HEK293 (cell line): ENCODE results near the gene MCTP1.

Experiments used
- CTCF ChIA-PET: fragments of 350-600 bp; formaldehyde crosslinking; extraction: SDS; loops from one replicate; lab custom pipeline; 2021; ENCODE audit warnings: antibody characterized with exemption; lab: Yijun Ruan, JAX
- POLR2A ChIA-PET: fragments of 300-600 bp; formaldehyde crosslinking; extraction: SDS; loops from one replicate; lab custom pipeline; 2020; ENCODE audit warnings: antibody characterized with exemption, inconsistent platforms; lab: Yijun Ruan, JAX
- H3K27ac ChIP-seq: fragments of 200-500 bp; sonication (Bioruptor generic); 2 replicates; pipeline ENCODE4 v1.5.1; 2014; ENCODE audit warnings: low read depth, low read length, control low read depth, inconsistent platforms; ENCODE audit errors: extremely low read depth
- H3K36me3 ChIP-seq, 2 experiments: fragments of 200-500 bp in 1 of 2; sonication (Bioruptor generic) in 1 of 2; 1 replicate in 1 of 2; 2 replicates in 1 of 2; pipeline ENCODE4 v1.5.1; 2014 to 2017; ENCODE audit warnings: inconsistent platforms in 2 of 2, low read length in 2 of 2; ENCODE audit not compliant: control insufficient read depth in 2 of 2, insufficient read depth in 1 of 2
- H3K4me1 ChIP-seq: fragments of 200-500 bp; sonication (Bioruptor generic); 2 replicates; pipeline ENCODE4 v1.5.1; 2014; ENCODE audit warnings: mild to moderate bottlenecking, low read length, inconsistent platforms; ENCODE audit not compliant: control insufficient read depth, insufficient read depth
- H3K4me3 ChIP-seq: 2 replicates; pipeline ENCODE4 v1.5.1; 2011; ENCODE audit warnings: low read depth, mild to moderate bottlenecking, control low read depth, low read length, moderate library complexity
- H3K9me3 ChIP-seq: fragments of 200-500 bp; sonication (Bioruptor generic); 2 replicates; pipeline ENCODE4 v1.5.1; 2014; ENCODE audit warnings: low read depth, low read length, inconsistent platforms; ENCODE audit not compliant: control insufficient read depth, insufficient read depth
- BCL11B ChIP-seq: fragments of 450-650 bp; formaldehyde crosslinking; IDR thresholded peaks from 2 replicates; pipeline ENCODE4 v1.5.1; 2016; ENCODE audit warnings: low read depth, missing biosample characterization, missing genetic modification characterization
- GFI1B ChIP-seq: fragments of 450-650 bp; formaldehyde crosslinking; IDR thresholded peaks from 2 replicates; pipeline ENCODE4 v1.5.1; 2016; ENCODE audit warnings: missing biosample characterization, missing genetic modification characterization
- KLF1 ChIP-seq: fragments of 450-650 bp; formaldehyde crosslinking; IDR thresholded peaks from 2 replicates; pipeline ENCODE4 v1.5.1; 2016; ENCODE audit warnings: missing biosample characterization, missing genetic modification characterization
- KLF8 ChIP-seq: fragments of 450-650 bp; formaldehyde crosslinking; IDR thresholded peaks from 2 replicates; pipeline ENCODE4 v1.5.1; 2016; ENCODE audit warnings: missing biosample characterization, missing genetic modification characterization
- OSR2 ChIP-seq: fragments of 450-650 bp; formaldehyde crosslinking; IDR thresholded peaks from 2 replicates; pipeline ENCODE4 v1.5.1; 2016; ENCODE audit warnings: missing biosample characterization, missing genetic modification characterization
- TSHZ1 ChIP-seq: fragments of 450-650 bp; formaldehyde crosslinking; IDR thresholded peaks from 2 replicates; pipeline ENCODE4 v1.5.1; 2016; ENCODE audit warnings: missing biosample characterization, missing genetic modification characterization, borderline replicate concordance
- ZBTB10 ChIP-seq: fragments of 450-650 bp; formaldehyde crosslinking; IDR thresholded peaks from 2 replicates; pipeline ENCODE4 v1.5.1; 2016; ENCODE audit warnings: missing biosample characterization, missing genetic modification characterization
- ZNF140 ChIP-seq: fragments of 450-650 bp; formaldehyde crosslinking; IDR thresholded peaks from 2 replicates; pipeline ENCODE4 v1.5.1; 2016; ENCODE audit warnings: missing biosample characterization, missing genetic modification characterization
- ZNF433 ChIP-seq: fragments of 450-650 bp; formaldehyde crosslinking; IDR thresholded peaks from 2 replicates; pipeline ENCODE4 v1.5.1; 2016; ENCODE audit warnings: missing biosample characterization, missing genetic modification characterization, low read depth
- ZNF677 ChIP-seq: fragments of 450-650 bp; IDR thresholded peaks from 2 replicates; pipeline ENCODE4 v1.5.0; 2018; ENCODE audit warnings: missing biosample characterization, mild to moderate bottlenecking, missing genetic modification characterization, moderate library complexity
- ZNF701 ChIP-seq: fragments of 450-650 bp; formaldehyde crosslinking; IDR thresholded peaks from 2 replicates; pipeline ENCODE4 v1.5.1; 2016; ENCODE audit warnings: missing biosample characterization, missing genetic modification characterization
- ZNF768 ChIP-seq: fragments of 450-650 bp; formaldehyde crosslinking; IDR thresholded peaks from 2 replicates; pipeline ENCODE4 v1.5.1; 2018; ENCODE audit warnings: missing biosample characterization, mild to moderate bottlenecking, missing genetic modification characterization
- TF ChIP-seq, protein P1 (sequence below): fragments of 450-650 bp; formaldehyde crosslinking; IDR thresholded peaks from 2 replicates; pipeline ENCODE4 v1.5.1; 2017; ENCODE audit warnings: missing biosample characterization, mild to moderate bottlenecking, missing genetic modification characterization, moderate library complexity
- TF ChIP-seq, protein P2 (sequence below): fragments of 450-650 bp; formaldehyde crosslinking; IDR thresholded peaks from 2 replicates; pipeline ENCODE4 v1.5.1; 2016; ENCODE audit warnings: missing biosample characterization, missing genetic modification characterization, low read depth
- TF ChIP-seq, protein P3 (sequence below): fragments of 450-650 bp; formaldehyde crosslinking; conservative IDR thresholded peaks from 2 replicates; pipeline ENCODE4 v1.5.1; 2016; ENCODE audit warnings: low read depth, missing biosample characterization, missing genetic modification characterization

Gene MCTP1

DNA sequence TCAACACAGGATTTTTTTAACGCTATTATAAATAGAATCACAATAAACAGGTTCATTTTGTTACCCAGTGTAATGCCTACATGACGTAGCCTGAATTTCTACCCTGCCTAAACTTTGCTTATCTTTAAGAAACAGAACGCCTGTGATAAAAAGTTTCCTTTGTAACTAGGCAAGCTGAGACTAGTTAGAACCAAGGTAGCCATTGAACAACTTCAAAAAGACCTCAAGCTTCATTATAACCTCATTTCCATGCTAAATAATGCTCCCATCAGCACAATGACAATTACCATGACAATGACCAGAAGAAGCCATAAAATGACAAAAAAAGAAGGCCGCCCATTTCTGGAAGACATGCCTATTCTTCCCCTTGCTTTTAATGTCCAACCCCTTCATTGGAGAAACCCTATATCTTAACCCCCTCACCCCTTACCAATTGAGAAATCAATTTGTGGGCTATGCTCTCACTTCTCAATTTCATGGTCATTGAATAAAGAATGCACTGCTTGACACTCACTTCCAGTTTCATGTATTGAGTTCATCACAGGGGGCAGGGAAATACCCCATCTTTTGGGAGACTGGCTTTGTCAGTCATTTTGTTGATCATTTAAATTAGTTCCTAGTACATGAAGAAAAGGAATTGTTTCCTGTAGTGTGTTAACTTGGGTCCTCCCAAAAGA, 276.8 kb downstream of the MCTP1 start:
- POLR2A ChIA-PET: no interaction called here
- Histone ChIP-seq H3K4me1 (no peaks in the 10 kb centered on the region), H3K36me3 (no peaks in the 10 kb centered on the region), H3K4me3 (no peak overlapping the region), H3K9me3 (no peaks in the 10 kb centered on the region), H3K27ac (no peak overlapping the region)
- CTCF ChIA-PET: no interaction called here
- TF ChIP-seq ZNF677 (tag by site-specific recombination) (no peak), OSR2 (tag by site-specific recombination) (no peak), ZNF768 (tag by site-specific recombination) (no peak), ZNF433 (tag by site-specific recombination) (no peak), GFI1B (tag by site-specific recombination) (no peak), KLF1 (tag by site-specific recombination) (no peak), TSHZ1 (tag by site-specific recombination) (no peak), ZNF701 (no peak), BCL11B (no peak), ZBTB10 (no peak), ZNF140 (tag by site-specific recombination) (no peak), KLF8 (tag by site-specific recombination) (no peak)
- TF ChIP-seq, protein P1, sequence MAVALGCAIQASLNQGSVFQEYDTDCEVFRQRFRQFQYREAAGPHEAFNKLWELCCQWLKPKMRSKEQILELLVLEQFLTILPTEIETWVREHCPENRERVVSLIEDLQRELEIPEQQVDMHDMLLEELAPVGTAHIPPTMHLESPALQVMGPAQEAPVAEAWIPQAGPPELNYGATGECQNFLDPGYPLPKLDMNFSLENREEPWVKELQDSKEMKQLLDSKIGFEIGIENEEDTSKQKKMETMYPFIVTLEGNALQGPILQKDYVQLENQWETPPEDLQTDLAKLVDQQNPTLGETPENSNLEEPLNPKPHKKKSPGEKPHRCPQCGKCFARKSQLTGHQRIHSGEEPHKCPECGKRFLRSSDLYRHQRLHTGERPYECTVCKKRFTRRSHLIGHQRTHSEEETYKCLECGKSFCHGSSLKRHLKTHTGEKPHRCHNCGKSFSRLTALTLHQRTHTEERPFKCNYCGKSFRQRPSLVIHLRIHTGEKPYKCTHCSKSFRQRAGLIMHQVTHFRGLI (tag by site-specific recombination): no peak
- TF ChIP-seq, protein P2, sequence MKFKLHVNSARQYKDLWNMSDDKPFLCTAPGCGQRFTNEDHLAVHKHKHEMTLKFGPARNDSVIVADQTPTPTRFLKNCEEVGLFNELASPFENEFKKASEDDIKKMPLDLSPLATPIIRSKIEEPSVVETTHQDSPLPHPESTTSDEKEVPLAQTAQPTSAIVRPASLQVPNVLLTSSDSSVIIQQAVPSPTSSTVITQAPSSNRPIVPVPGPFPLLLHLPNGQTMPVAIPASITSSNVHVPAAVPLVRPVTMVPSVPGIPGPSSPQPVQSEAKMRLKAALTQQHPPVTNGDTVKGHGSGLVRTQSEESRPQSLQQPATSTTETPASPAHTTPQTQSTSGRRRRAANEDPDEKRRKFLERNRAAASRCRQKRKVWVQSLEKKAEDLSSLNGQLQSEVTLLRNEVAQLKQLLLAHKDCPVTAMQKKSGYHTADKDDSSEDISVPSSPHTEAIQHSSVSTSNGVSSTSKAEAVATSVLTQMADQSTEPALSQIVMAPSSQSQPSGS (tag by site-specific recombination): no peak
- TF ChIP-seq, protein P3, sequence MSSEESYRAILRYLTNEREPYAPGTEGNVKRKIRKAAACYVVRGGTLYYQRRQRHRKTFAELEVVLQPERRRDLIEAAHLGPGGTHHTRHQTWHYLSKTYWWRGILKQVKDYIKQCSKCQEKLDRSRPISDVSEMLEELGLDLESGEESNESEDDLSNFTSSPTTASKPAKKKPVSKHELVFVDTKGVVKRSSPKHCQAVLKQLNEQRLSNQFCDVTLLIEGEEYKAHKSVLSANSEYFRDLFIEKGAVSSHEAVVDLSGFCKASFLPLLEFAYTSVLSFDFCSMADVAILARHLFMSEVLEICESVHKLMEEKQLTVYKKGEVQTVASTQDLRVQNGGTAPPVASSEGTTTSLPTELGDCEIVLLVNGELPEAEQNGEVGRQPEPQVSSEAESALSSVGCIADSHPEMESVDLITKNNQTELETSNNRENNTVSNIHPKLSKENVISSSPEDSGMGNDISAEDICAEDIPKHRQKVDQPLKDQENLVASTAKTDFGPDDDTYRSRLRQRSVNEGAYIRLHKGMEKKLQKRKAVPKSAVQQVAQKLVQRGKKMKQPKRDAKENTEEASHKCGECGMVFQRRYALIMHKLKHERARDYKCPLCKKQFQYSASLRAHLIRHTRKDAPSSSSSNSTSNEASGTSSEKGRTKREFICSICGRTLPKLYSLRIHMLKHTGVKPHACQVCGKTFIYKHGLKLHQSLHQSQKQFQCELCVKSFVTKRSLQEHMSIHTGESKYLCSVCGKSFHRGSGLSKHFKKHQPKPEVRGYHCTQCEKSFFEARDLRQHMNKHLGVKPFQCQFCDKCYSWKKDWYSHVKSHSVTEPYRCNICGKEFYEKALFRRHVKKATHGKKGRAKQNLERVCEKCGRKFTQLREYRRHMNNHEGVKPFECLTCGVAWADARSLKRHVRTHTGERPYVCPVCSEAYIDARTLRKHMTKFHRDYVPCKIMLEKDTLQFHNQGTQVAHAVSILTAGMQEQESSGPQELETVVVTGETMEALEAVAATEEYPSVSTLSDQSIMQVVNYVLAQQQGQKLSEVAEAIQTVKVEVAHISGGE (tag by site-specific recombination): no peak
